Gastroesophageal sphincter (tissue), 4 donors: ENCODE results near the gene GLI3. TPM values are rescaled to one million over a fixed set of nuclear protein-coding genes. Genes with fewer than 3 reads are reported as not detected.

Source experiments
- ATAC-seq: fragments of 150-250 bp; one replicate; pipeline ENCODE4 v1.9.1; 2016; ENCODE audit warnings: mild to moderate bottlenecking, moderate library complexity
- H3K27ac ChIP-seq, 4 donors: fragments of 200-600 bp; sonication (generic) in 3 of 4; 1 replicate in 3 of 4; 2 replicates in 1 of 4; pipeline ENCODE4 v1.5.1; 2016 to 2019
- H3K27me3 ChIP-seq: fragments of 200-600 bp; sonication (generic); one replicate; pipeline ENCODE4 v1.5.1; 2019
- H3K36me3 ChIP-seq, 2 donors: fragments of 200-600 bp; sonication (generic); one replicate each; pipeline ENCODE4 v1.5.1; 2019; ENCODE audit warnings: control low read depth in 1 of 2
- H3K4me1 ChIP-seq, 3 donors: fragments of 200-600 bp; sonication (generic); 1 replicate in 2 of 3; 2 replicates in 1 of 3; pipeline ENCODE4 v1.5.1; 2016 to 2019; ENCODE audit warnings: control low read depth in 2 of 3
- H3K4me3 ChIP-seq, 2 donors: fragments of 200-600 bp; sonication (generic); one replicate each; pipeline ENCODE4 v1.5.1; 2019; ENCODE audit warnings: mild to moderate bottlenecking in 1 of 2, moderate library complexity in 1 of 2
- H3K9me3 ChIP-seq, 3 donors: fragments of 200-600 bp; sonication (generic); one replicate each; pipeline ENCODE4 v1.5.1; 2017 to 2019; ENCODE audit warnings: control low read depth in 2 of 3
- CTCF ChIP-seq, 4 experiments: fragments of 200-600 bp in 2 of 4; fragments of 450-650 bp in 2 of 4; sonication (generic) in 1 of 4; IDR thresholded peaks; one replicate each; pipeline ENCODE4 v1.5.1; 2017 to 2019; ENCODE audit warnings: antibody characterized with exemption in 4 of 4, mild to moderate bottlenecking in 2 of 4, moderate library complexity in 2 of 4
- EP300 ChIP-seq: sonication (generic); formaldehyde crosslinking; IDR thresholded peaks from one replicate; pipeline ENCODE4 v1.6.1; 2017; ENCODE audit warnings: antibody characterized with exemption, mild to moderate bottlenecking
- POLR2A ChIP-seq, 2 donors: fragments of 450-650 bp; IDR thresholded peaks; one replicate each; pipeline ENCODE4 v1.6.1; 2017; ENCODE audit warnings: antibody characterized with exemption in 2 of 2, mild to moderate bottlenecking in 2 of 2, moderate library complexity in 1 of 2
- POLR2AphosphoS5 ChIP-seq: sonication (generic); formaldehyde crosslinking; IDR thresholded peaks from one replicate; pipeline ENCODE4 v1.6.1; 2017; ENCODE audit warnings: antibody characterized with exemption
- WGBS, 2 donors: methylation state at CpG; one replicate each; pipeline ENCODE4 v1.1.5; 2018; ENCODE audit warnings: low coverage in 1 of 2; 5-methylcytosine and 5-hydroxymethylcytosine counted together
- total RNA-seq, 4 donors: library from RNA; depleted of rRNA; stranded (reverse); fragments of >200 nt; gene quantifications; one replicate each; pipeline ENCODE4 v1.1.0, GENCODE V29; 2016

GLI3 gene
- total RNA-seq, 4 donors from 2014 or later = 7.3 to 18.2 (median 12.6) TPM

GRCh38 chr7:41973202-41973730 lies 263.7 kb downstream of the GLI3 start:
- no peak overlapping the region for H3K27ac ChIP-seq
- no peak overlapping the region for H3K4me3 ChIP-seq
- TF ChIP-seq CTCF (IDR thresholded peaks at IDR 0.05) (no peak), POLR2A (IDR thresholded peaks at IDR 0.05) (no peak), POLR2AphosphoS5 (no peak), EP300 (no peak)
- 85 to 92% methylated on average over 8 of the region's 8 CpGs for whole genome bisulfite sequencing, 2 donors
- ATAC-seq = no peak
- H3K4me1 ChIP-seq = peaks cover 0 to 23% (median 0%) of the 10 kb centered on the region in 3 donors
- no peaks in the 10 kb centered on the region for H3K27me3 ChIP-seq
- no peaks in the 10 kb centered on the region for H3K9me3 ChIP-seq
- peaks cover 0 to 54% of the 10 kb centered on the region in 2 donors for H3K36me3 ChIP-seq

DNA sequence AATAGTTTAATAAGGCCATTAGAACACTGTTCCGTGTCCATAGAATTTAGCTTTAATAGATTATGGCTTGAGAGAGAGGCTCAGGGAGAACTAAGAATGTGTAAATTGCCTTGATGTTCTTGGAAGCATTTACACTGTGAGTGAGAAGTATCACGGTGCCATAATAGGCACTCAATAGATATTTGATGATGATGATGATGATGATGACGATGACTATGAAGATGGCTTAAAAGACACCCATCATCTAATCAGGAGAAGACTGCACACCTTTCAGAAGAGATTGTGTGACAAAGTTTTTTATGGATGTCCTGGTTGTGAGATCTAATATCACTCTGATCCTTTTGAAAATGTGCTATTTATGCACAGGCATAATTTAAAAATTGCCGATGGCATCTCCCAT lies 264.2 kb downstream of the GLI3 start:
- Histone ChIP-seq H3K27me3 (no peaks in the 10 kb centered on the region), H3K36me3 (peaks cover 0 to 54% of the 10 kb centered on the region in 2 donors), H3K9me3 (no peaks in the 10 kb centered on the region), H3K4me3 (no peak overlapping the region), H3K27ac (no peak overlapping the region), H3K4me1 (peaks cover 0 to 18% (median 0%) of the 10 kb centered on the region in 3 donors)
- 90 to 98% methylated on average over 4 of the region's 4 CpGs for WGBS, 2 donors
- no peak for TF ChIP-seq POLR2A (IDR thresholded peaks at IDR 0.05)
- no peak for TF ChIP-seq EP300
- TF ChIP-seq POLR2AphosphoS5 = no peak
- no peak for TF ChIP-seq CTCF (IDR thresholded peaks at IDR 0.05)
- no peak for ATAC-seq

DNA sequence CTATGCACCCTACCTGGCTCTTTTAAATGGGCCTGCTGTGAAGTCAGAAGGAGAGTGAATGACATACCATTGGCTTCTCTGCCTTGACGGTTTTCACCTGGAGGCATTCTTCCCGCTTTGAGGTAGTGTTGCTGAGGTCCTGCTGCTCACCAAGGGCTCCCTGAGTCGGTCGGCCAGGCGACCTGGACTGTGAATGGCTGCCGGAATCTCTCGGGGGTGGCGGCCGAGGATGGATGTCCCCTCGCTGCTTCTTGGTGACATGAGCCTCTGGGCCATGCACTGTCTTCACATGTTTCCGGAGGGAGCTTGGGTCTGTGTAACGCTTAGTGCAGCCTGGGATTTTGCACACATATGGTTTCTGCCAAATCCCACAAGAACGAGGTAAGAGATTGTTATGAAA lies 264.7 kb downstream of the GLI3 start:
- H3K27me3 ChIP-seq = no peaks in the 10 kb centered on the region
- TF ChIP-seq POLR2AphosphoS5 (no peak), EP300 (no peak), POLR2A (IDR thresholded peaks at IDR 0.05) (no peak), CTCF (IDR thresholded peaks at IDR 0.05) (no peak)
- H3K27ac ChIP-seq = no peak overlapping the region
- H3K36me3 ChIP-seq = peaks cover 0 to 54% of the 10 kb centered on the region in 2 donors
- H3K9me3 ChIP-seq = no peaks in the 10 kb centered on the region
- 67 to 95% methylated on average over 1 to 5 of the region's 13 CpGs for WGBS, 2 donors
- no peak for ATAC-seq
- H3K4me1 ChIP-seq = peaks cover 0 to 13% (median 0%) of the 10 kb centered on the region in 3 donors
- H3K4me3 ChIP-seq = no peak overlapping the region

- Histone ChIP-seq H3K36me3 (peaks cover 0 to 57% of the 10 kb centered on the region in 2 donors), H3K4me1 (peaks cover 0 to 7% (median 0%) of the 10 kb centered on the region in 3 donors), H3K27ac (no peak overlapping the region), H3K27me3 (no peaks in the 10 kb centered on the region), H3K4me3 (no peak overlapping the region), H3K9me3 (no peaks in the 10 kb centered on the region)
- no peak for ATAC-seq
- TF ChIP-seq CTCF (IDR thresholded peaks at IDR 0.05) (no peak), EP300 (no peak)
- WGBS, 2 donors = 82 to 89% methylated on average over 6 to 9 of the region's 9 CpGs
Measured at GRCh38 chr7:41971640-41972187, 265.3 kb downstream of the GLI3 start.

DNA sequence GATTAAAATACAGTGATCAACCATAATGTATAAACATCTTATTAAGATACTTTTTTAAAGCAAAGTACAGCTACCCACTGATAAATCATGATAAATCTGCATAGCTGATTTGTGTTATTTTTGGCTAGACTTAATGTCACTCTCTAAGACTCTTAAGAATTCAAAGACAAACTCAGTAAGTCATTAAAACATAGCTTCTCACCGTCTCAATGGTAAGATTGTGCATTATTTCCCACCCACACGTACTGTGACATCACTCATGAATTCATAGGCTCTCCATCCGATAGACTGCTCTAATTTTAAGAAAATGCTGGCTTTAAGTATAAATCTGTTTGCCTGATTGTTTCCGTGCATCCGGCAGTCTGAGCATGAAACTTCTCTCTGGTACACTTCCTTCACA lies 266.1 kb downstream of the GLI3 start:
- no peak for ATAC-seq
- Histone ChIP-seq H3K9me3 (no peaks in the 10 kb centered on the region), H3K36me3 (peaks cover 0 to 58% of the 10 kb centered on the region in 2 donors), H3K27ac (no peak overlapping the region), H3K4me3 (no peak overlapping the region), H3K4me1 (no peaks in the 10 kb centered on the region), H3K27me3 (no peaks in the 10 kb centered on the region)
- no peak for TF ChIP-seq CTCF (IDR thresholded peaks at IDR 0.05)
- TF ChIP-seq POLR2A (IDR thresholded peaks at IDR 0.05) = no peak
- TF ChIP-seq POLR2AphosphoS5 = no peak
- TF ChIP-seq EP300 = no peak
- 63 to 85% methylated on average over 3 to 5 of the region's 5 CpGs for WGBS, 2 donors
